H9 (cell line): ENCODE results near the gene AKT1. TPM values are rescaled to one million over a fixed set of nuclear protein-coding genes. Genes with fewer than 3 reads are reported as not detected.

ENCODE experiments used
- DNase-seq: peaks from one replicate; pipeline ENCODE4 v3.0.0-alpha.2; 2017
- H2AFZ ChIP-seq: one replicate; pipeline ENCODE4 v1.6.1; 2013; ENCODE audit warnings: mild to moderate bottlenecking, low read length, control low read depth, moderate library complexity
- H2AK5ac ChIP-seq: 2 replicates; pipeline ENCODE4 v1.6.1; 2013; ENCODE audit warnings: low read length, control low read depth, mixed read lengths; ENCODE audit not compliant: insufficient read length
- H2BK120ac ChIP-seq: one replicate; pipeline ENCODE4 v1.6.1; 2013; ENCODE audit warnings: low read depth, mild to moderate bottlenecking, low read length, control low read depth, inconsistent platforms; ENCODE audit not compliant: poor library complexity, severe bottlenecking
- H2BK12ac ChIP-seq: 2 replicates; pipeline ENCODE4 v1.6.1; 2013; ENCODE audit warnings: low read length, control low read depth, mixed read lengths, low read depth; ENCODE audit not compliant: insufficient read length
- H2BK15ac ChIP-seq: 2 replicates; pipeline ENCODE4 v1.6.1; 2013; ENCODE audit warnings: low read depth, low read length, control low read depth
- H2BK20ac ChIP-seq: one replicate; pipeline ENCODE4 v1.6.1; 2013; ENCODE audit warnings: low read depth, mild to moderate bottlenecking, low read length, control low read depth, inconsistent platforms; ENCODE audit not compliant: poor library complexity, severe bottlenecking
- H2BK5ac ChIP-seq: 2 replicates; pipeline ENCODE4 v1.6.1; 2013; ENCODE audit warnings: low read length, control low read depth, mixed read lengths; ENCODE audit not compliant: insufficient read length
- H3K14ac ChIP-seq: 2 replicates; pipeline ENCODE4 v1.6.1; 2013; ENCODE audit warnings: low read length, control low read depth; ENCODE audit not compliant: insufficient read depth
- H3K18ac ChIP-seq: 2 replicates; pipeline ENCODE4 v1.6.1; 2013; ENCODE audit warnings: low read depth, mild to moderate bottlenecking, mixed read lengths, low read length, control low read depth; ENCODE audit not compliant: insufficient read length
- H3K23ac ChIP-seq: 2 replicates; pipeline ENCODE4 v1.6.1; 2013; ENCODE audit warnings: low read length, control low read depth, mixed read lengths, low read depth; ENCODE audit not compliant: insufficient read length
- H3K23me2 ChIP-seq: 2 replicates; pipeline ENCODE4 v1.6.1; 2013; ENCODE audit warnings: low read depth, mild to moderate bottlenecking, mixed read lengths, low read length, control low read depth; ENCODE audit not compliant: insufficient read length, poor library complexity, severe bottlenecking
- H3K27ac ChIP-seq: 2 replicates; pipeline ENCODE4 v1.5.1; 2013; ENCODE audit warnings: low read length, control low read depth, mixed read lengths, low read depth; ENCODE audit not compliant: insufficient read length
- H3K27me3 ChIP-seq: 2 replicates; pipeline ENCODE4 v1.6.1; 2013; ENCODE audit warnings: low read length, control low read depth, inconsistent platforms; ENCODE audit not compliant: insufficient read depth
- H3K4ac ChIP-seq: 2 replicates; pipeline ENCODE4 v1.6.1; 2013; ENCODE audit warnings: low read depth, mild to moderate bottlenecking, control low read depth, inconsistent platforms, low read length, moderate library complexity
- H3K4me1 ChIP-seq: 2 replicates; pipeline ENCODE4 v1.6.1; 2013; ENCODE audit warnings: low read length, control low read depth, inconsistent platforms; ENCODE audit not compliant: insufficient read depth
- H3K4me2 ChIP-seq: 2 replicates; pipeline ENCODE4 v1.6.1; 2013; ENCODE audit warnings: low read length, control low read depth, mixed read lengths; ENCODE audit not compliant: insufficient read length, insufficient read depth
- H3K56ac ChIP-seq: 2 replicates; pipeline ENCODE4 v1.6.1; 2013; ENCODE audit warnings: low read depth, mild to moderate bottlenecking, mixed read lengths, low read length, control low read depth; ENCODE audit not compliant: insufficient read length
- H3K79me1 ChIP-seq: 2 replicates; pipeline ENCODE4 v1.6.1; 2013; ENCODE audit warnings: low read depth, mild to moderate bottlenecking, moderate library complexity, low read length, control low read depth, inconsistent platforms; ENCODE audit not compliant: insufficient read depth, poor library complexity, severe bottlenecking
- H3K79me2 ChIP-seq: 2 replicates; pipeline ENCODE4 v1.6.1; 2013; ENCODE audit warnings: low read length, control low read depth, inconsistent platforms; ENCODE audit not compliant: insufficient read depth
- H3K9ac ChIP-seq: 2 replicates; pipeline ENCODE4 v1.6.1; 2013; ENCODE audit warnings: low read length, control low read depth, mixed read lengths; ENCODE audit not compliant: insufficient read length; ENCODE audit errors: extremely low read depth
- H3K9me3 ChIP-seq: one replicate; pipeline ENCODE4 v1.6.1; 2013; ENCODE audit warnings: low read depth, low read length, inconsistent platforms; ENCODE audit not compliant: control insufficient read depth
- H3T11ph ChIP-seq: one replicate; pipeline ENCODE4 v1.6.1; 2013; ENCODE audit warnings: mild to moderate bottlenecking, low read length, control low read depth, inconsistent platforms
- H4K20me1 ChIP-seq: one replicate; pipeline ENCODE4 v1.6.1; 2013; ENCODE audit not compliant: control insufficient read depth, insufficient read length, insufficient read depth
- H4K5ac ChIP-seq: 2 replicates; pipeline ENCODE4 v1.6.1; 2013; ENCODE audit warnings: low read depth, mild to moderate bottlenecking, mixed read lengths, low read length, control low read depth; ENCODE audit not compliant: insufficient read length
- H4K8ac ChIP-seq: replicated peaks from 2 replicates; pipeline ENCODE4 v1.6.1; 2013; ENCODE audit warnings: low read length, control low read depth, mixed read lengths, low read depth; ENCODE audit not compliant: insufficient read length
- H4K91ac ChIP-seq: 2 replicates; pipeline ENCODE4 v1.6.1; 2013; ENCODE audit warnings: low read depth, mild to moderate bottlenecking, moderate library complexity, mixed read lengths, low read length, control low read depth; ENCODE audit not compliant: insufficient read length
- H3K27ac Mint-ChIP-seq, 3 experiments: 2 replicates in 2 of 3; 3 replicates in 1 of 3; pipeline ENCODE4 v1.8.0; 2020 to 2021; ENCODE audit warnings: mixed read lengths in 3 of 3, mild to moderate bottlenecking in 1 of 3, moderate library complexity in 1 of 3
- H3K27me3 Mint-ChIP-seq: 2 replicates; pipeline ENCODE4 v1.8.0; 2021; ENCODE audit warnings: low read depth, mild to moderate bottlenecking, moderate library complexity, mixed read lengths
- H3K36me3 Mint-ChIP-seq, 3 experiments: 2 replicates in 2 of 3; 3 replicates in 1 of 3; pipeline ENCODE4 v1.8.0; 2020 to 2021; ENCODE audit warnings: low read depth in 3 of 3, mixed read lengths in 3 of 3; ENCODE audit not compliant: insufficient read depth in 1 of 3
- H3K4me1 Mint-ChIP-seq, 2 experiments: 2 replicates each; pipeline ENCODE4 v1.8.0; 2020; ENCODE audit warnings: mixed read lengths in 2 of 2
- H3K4me3 Mint-ChIP-seq, 2 experiments: 2 replicates in 1 of 2; 3 replicates in 1 of 2; pipeline ENCODE4 v1.8.0; 2020 to 2021; ENCODE audit warnings: mild to moderate bottlenecking in 2 of 2, mixed read lengths in 2 of 2, moderate library complexity in 1 of 2
- H3K9me3 Mint-ChIP-seq, 2 experiments: 2 replicates in 1 of 2; 3 replicates in 1 of 2; pipeline ENCODE4 v1.8.0; 2020; ENCODE audit warnings: mild to moderate bottlenecking in 2 of 2, mixed read lengths in 2 of 2, moderate library complexity in 1 of 2
- WGBS: extraction: QIAGEN DNeasy Blood & Tissue Kit; methylation state at CpG from one replicate; pipeline ENCODE4 v1.1.7; 2013; ENCODE audit warnings: missing lambda C conversion rate, low lambda C conversion rate, mixed read lengths; ENCODE audit not compliant: insufficient read length; ENCODE audit errors: extremely low coverage; 5-methylcytosine and 5-hydroxymethylcytosine counted together
- total RNA-seq: library from RNA; stranded (reverse); gene quantifications from 2 replicates; pipeline ENCODE4 v1.2.1, GENCODE V29; 2021
- TF ChIP-seq, protein P1 (sequence below): fragments of 200-600 bp; sonication (generic); conservative IDR thresholded peaks from 3 replicates; pipeline ENCODE4 v1.8.0; 2021; ENCODE audit warnings: antibody characterized with exemption, mild to moderate bottlenecking

AKT1 gene
- total RNA-seq, 1 experiment from 2014 or later = 101 TPM

DNA sequence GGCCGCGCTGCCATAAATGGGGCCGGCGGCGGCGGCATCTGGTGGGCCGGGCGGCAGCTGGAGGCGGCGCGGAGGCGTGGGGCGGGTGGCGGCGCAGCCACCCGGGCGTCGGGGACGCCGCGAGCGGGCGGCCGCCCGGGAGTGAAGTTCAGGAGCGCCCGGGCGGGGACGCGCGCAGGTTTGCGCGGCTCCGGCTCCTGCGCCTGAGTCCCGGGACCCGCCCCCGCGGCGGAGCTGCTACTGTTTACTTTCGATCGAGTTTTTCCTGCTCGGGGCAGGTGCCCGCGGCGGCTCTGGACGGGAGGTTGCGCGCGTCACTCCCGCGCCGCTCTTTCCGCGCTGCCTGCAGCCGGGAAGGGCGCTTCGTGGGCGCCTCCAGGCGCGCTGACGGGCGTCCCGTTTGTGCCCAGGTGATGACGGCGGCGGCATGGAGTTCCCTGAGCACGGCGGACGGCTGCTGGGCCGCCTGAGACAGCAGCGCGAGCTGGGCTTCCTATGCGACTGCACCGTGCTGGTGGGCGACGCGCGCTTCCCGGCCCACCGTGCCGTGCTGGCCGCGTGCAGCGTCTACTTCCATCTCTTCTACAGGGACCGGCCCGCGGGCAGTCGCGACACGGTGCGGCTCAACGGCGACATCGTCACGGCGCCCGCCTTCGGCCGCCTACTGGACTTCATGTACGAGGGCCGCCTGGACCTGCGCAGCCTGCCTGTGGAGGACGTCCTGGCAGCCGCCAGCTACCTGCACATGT, 5.4 kb upstream of the AKT1 start, which contains the start of gene ZBTB42:
ZBTB42 (plus strand) TSS at position 331 of the 749 bp plus-strand sequence; CDS start at position 428, 97 bp downstream.
- Histone ChIP-seq H2BK5ac (no peak within 1 kb of the TSS), H3T11ph (no peak within 1 kb of the TSS), H2BK15ac (no peak within 1 kb of the TSS), H4K8ac (no peak within 1 kb of the TSS), H3K23me2 (peaks cover 13% of the 10 kb centered on the region), H3K27ac (no peak within 1 kb of the TSS), H4K20me1 (no peaks in the 10 kb centered on the region), H4K5ac (no peak within 1 kb of the TSS), H3K18ac (no peak within 1 kb of the TSS), H3K4ac (no peak within 1 kb of the TSS), H3K9ac (no peak within 1 kb of the TSS), H2AFZ (no peak within 1 kb of the TSS), H2BK20ac (no peak within 1 kb of the TSS), H4K91ac (no peak within 1 kb of the TSS), H3K14ac (no peak within 1 kb of the TSS), H3K56ac (no peak within 1 kb of the TSS), H3K4me2 (peak within 1 kb of the TSS; percentile 50), H2BK12ac (no peak within 1 kb of the TSS), H3K79me1 (no peaks in the 10 kb centered on the region), H2BK120ac (no peak within 1 kb of the TSS), H3K23ac (no peak within 1 kb of the TSS), H3K4me1 (peaks cover 6% of the 10 kb centered on the region; the same call in 1 of the 2 replicates), H2AK5ac (no peak within 1 kb of the TSS), H3K9me3 (no peaks in the 10 kb centered on the region), H3K27me3 (peaks cover 23% of the 10 kb centered on the region; the same call in 1 of the 2 replicates), H3K79me2 (no peaks in the 10 kb centered on the region)
- TF ChIP-seq, protein P1, sequence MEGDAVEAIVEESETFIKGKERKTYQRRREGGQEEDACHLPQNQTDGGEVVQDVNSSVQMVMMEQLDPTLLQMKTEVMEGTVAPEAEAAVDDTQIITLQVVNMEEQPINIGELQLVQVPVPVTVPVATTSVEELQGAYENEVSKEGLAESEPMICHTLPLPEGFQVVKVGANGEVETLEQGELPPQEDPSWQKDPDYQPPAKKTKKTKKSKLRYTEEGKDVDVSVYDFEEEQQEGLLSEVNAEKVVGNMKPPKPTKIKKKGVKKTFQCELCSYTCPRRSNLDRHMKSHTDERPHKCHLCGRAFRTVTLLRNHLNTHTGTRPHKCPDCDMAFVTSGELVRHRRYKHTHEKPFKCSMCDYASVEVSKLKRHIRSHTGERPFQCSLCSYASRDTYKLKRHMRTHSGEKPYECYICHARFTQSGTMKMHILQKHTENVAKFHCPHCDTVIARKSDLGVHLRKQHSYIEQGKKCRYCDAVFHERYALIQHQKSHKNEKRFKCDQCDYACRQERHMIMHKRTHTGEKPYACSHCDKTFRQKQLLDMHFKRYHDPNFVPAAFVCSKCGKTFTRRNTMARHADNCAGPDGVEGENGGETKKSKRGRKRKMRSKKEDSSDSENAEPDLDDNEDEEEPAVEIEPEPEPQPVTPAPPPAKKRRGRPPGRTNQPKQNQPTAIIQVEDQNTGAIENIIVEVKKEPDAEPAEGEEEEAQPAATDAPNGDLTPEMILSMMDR = no peak
- Mint-ChIP-seq H3K4me3 (peak within 1 kb of the TSS; percentile 74 to 86), H3K9me3 (no peaks in the 10 kb centered on the region; a peak in 3 of 5 replicates), H3K36me3 (peaks cover 0 to 4% (median 0%) of the 10 kb centered on the region in 3 experiments; a peak in 2 of 7 replicates), H3K27ac (no peak within 1 kb of the TSS), H3K27me3 (peaks cover 71% of the 10 kb centered on the region), H3K4me1 (peaks cover 23 to 40% of the 10 kb centered on the region in 2 experiments)
- DNase-seq = peak; percentile 53
- WGBS = no CpG with 5 or more reads among the region's 105 CpGs
